Calu3 (cell line): ENCODE measurements around the gene AMFR. TPM values are rescaled to one million over a fixed set of nuclear protein-coding genes. Genes with fewer than 3 reads are reported as not detected.

ENCODE experiments used
- BruUV-seq: library from RNA; stranded (reverse); fragments of 400-500 nt; replicated peaks from 2 replicates; lab custom pipeline; 2021; lab: Mats Ljungman, UMichigan
- CTCF ChIA-PET: fragments of 300-600 bp; sonication (Branson Sonifier 250); formaldehyde crosslinking; loops from one replicate; lab custom pipeline; 2022; ENCODE audit warnings: antibody characterized with exemption; lab: Charles Lee
- DNase-seq: peaks from one replicate; pipeline ENCODE4 v3.0.0; 2022
- H3K27ac Mint-ChIP-seq: one replicate; pipeline ENCODE4 v1.8.0; 2022; ENCODE audit warnings: mixed read lengths; ENCODE audit not compliant: unreplicated experiment
- H3K27me3 Mint-ChIP-seq: one replicate; pipeline ENCODE4 v1.8.0; 2022; ENCODE audit warnings: mixed read lengths; ENCODE audit not compliant: unreplicated experiment
- H3K36me3 Mint-ChIP-seq: one replicate; pipeline ENCODE4 v1.8.0; 2022; ENCODE audit warnings: mild to moderate bottlenecking, moderate library complexity, mixed read lengths; ENCODE audit not compliant: insufficient read depth, unreplicated experiment
- H3K4me1 Mint-ChIP-seq: one replicate; pipeline ENCODE4 v1.8.0; 2022; ENCODE audit warnings: mild to moderate bottlenecking, low read depth, mixed read lengths; ENCODE audit not compliant: unreplicated experiment
- H3K4me3 Mint-ChIP-seq: one replicate; pipeline ENCODE4 v1.8.0; 2022; ENCODE audit warnings: mild to moderate bottlenecking, low read depth, moderate library complexity, mixed read lengths; ENCODE audit not compliant: unreplicated experiment
- H3K9me3 Mint-ChIP-seq: one replicate; pipeline ENCODE4 v1.8.0; 2022; ENCODE audit warnings: low read depth, mixed read lengths; ENCODE audit not compliant: unreplicated experiment
- intact Hi-C: fragments of 100-400 bp; cut with micrococcal nuclease; formaldehyde crosslinking; loops from one replicate; pipeline ENCODE4 v1.10.0; 2022; ENCODE audit not compliant: unreplicated experiment
- total RNA-seq: library from RNA; stranded (reverse); gene quantifications from 2 replicates; pipeline ENCODE4 v1.2.3, GENCODE V29; 2022
- TF ChIP-seq, protein P1 (sequence below): fragments of 200-600 bp; IDR thresholded peaks from one replicate; pipeline ENCODE4 v1.8.0; 2022; ENCODE audit warnings: antibody characterized with exemption; ENCODE audit not compliant: unreplicated experiment

AMFR gene
- total RNA-seq, 1 experiment from 2014 or later, result 116 TPM

DNA sequence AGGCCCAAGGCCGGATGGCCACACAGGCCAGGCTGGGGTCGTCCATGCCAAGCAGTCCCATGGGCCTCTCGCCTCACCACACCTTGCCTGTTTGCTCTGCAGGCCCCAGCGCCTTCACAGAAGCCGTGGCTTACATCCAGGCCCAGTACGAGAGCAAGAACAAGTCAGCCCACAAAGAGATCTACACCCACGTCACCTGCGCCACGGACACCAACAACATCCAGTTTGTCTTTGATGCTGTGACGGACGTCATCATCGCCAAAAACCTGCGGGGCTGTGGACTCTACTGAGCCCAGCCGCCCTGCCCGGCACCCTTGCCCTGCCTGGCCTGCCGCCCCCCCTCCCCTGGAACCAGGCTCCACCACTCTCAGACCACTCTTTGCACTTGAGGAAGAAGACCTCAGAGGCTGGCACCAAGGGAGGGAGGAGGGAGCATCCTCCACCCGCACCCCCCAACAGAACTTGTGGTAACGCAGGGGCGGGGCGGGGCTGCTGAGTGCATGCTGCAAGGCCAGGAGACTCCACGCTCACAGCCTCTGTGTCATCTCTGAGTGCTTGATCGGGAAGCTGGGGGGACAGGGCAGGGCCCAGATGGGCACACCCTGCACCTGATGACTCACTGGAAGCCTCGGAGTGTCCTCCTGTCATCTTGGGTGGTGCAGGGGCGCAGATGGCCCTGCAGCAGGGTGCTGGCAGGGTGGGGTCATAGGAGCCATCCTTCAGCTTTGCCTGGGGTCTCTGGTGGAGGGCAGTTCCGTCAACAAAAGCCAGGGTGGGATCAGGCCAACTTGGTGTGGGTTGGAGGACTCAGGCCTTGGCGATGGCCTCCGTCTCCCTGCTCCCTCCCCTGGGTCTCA is 81.5 kb downstream of the AMFR start:
- no TSS peak for BruUV-seq
- TF ChIP-seq, protein P1, sequence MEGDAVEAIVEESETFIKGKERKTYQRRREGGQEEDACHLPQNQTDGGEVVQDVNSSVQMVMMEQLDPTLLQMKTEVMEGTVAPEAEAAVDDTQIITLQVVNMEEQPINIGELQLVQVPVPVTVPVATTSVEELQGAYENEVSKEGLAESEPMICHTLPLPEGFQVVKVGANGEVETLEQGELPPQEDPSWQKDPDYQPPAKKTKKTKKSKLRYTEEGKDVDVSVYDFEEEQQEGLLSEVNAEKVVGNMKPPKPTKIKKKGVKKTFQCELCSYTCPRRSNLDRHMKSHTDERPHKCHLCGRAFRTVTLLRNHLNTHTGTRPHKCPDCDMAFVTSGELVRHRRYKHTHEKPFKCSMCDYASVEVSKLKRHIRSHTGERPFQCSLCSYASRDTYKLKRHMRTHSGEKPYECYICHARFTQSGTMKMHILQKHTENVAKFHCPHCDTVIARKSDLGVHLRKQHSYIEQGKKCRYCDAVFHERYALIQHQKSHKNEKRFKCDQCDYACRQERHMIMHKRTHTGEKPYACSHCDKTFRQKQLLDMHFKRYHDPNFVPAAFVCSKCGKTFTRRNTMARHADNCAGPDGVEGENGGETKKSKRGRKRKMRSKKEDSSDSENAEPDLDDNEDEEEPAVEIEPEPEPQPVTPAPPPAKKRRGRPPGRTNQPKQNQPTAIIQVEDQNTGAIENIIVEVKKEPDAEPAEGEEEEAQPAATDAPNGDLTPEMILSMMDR, result no peak
- Mint-ChIP-seq H3K4me3 (no peak overlapping the region), H3K27ac (no peak overlapping the region), H3K27me3 (peaks cover 32% of the 10 kb centered on the region), H3K36me3 (no peaks in the 10 kb centered on the region), H3K4me1 (no peaks in the 10 kb centered on the region), H3K9me3 (no peaks in the 10 kb centered on the region)
- CTCF ChIA-PET, result interaction anchor here (1.4 kb wide), 1 partner anchor 12 kb away, joined by 5 read pairs; no protein-coding TSS in a partner anchor
- intact Hi-C loops, result no loop called here
- no peak for DNase-seq

DNA sequence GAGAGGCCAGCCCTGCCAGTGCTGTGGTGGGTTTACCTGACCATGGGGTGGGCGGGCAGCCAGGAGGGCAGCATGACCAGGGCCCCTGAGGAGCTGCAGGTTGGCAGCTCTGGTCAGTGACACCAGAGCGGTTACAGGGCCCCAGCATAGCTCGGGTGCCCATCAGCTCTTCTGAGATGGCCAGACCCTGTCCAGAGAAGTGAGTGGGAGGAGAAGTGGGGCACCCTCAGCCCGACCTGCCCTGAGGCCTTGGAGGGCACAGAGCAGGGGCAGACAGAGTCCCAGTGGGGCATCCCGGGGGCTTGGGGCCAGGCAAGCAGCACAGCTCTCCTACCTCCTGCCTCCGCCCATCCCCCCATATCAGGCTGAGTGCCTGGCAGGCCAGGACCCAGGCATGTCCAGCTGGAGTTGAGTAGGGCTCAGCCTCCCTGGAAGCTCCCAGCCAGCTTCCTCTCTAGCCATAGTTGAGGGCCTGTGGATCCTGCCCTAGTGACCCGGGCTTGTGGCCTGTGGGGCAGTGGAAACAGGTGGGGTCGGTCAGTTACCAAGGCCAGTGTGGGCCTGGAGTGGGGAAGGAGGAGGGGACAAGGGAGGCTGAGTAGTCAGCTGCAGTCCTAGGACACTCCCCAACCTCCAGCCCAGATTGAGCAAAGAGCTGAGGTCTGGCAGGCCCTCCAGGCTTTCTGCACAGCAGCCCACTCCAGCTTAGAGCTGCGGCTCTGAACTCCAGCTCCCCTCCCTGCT is 83.5 kb downstream of the AMFR start:
- Mint-ChIP-seq H3K27ac (no peak overlapping the region), H3K36me3 (no peaks in the 10 kb centered on the region), H3K4me3 (no peak overlapping the region), H3K4me1 (no peaks in the 10 kb centered on the region), H3K9me3 (no peaks in the 10 kb centered on the region), H3K27me3 (peaks cover 21% of the 10 kb centered on the region)
- TF ChIP-seq, protein P1, result no peak
- intact Hi-C loops, result no loop called here
- no TSS peak for BruUV-seq
- CTCF ChIA-PET, result interaction anchor here (0.5 to 1.6 kb wide), 5 partner anchors 12 to 78 kb away, joined by 3 to 9 read pairs (median 3); no protein-coding TSS in a partner anchor
- no peak for DNase-seq

DNA sequence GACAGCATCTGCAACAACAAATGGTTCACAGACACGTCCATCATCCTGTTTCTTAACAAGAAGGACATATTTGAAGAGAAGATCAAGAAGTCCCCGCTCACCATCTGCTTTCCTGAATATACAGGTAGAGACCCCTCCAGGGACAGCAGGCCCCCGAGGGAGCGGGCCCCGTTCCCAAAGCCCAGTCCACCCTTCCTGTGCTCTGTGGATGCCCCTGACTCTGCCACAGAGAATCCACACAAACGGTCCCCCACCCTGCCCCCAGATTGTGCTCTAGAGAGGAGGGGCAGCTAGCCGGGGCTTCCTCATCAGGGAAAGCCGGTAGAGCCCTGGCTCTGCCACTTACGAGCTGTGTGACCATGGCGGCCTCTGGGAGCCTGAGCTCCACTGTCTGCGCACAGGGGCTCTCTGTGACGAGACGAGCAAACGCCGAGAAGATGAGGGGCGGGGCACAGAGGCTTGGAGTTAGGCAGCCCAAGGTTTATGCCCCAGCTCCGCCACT is 84.4 kb downstream of the AMFR start:
- Mint-ChIP-seq H3K36me3 (no peaks in the 10 kb centered on the region), H3K27me3 (peaks cover 21% of the 10 kb centered on the region), H3K4me1 (no peaks in the 10 kb centered on the region), H3K4me3 (no peak overlapping the region), H3K27ac (no peak overlapping the region), H3K9me3 (no peaks in the 10 kb centered on the region)
- TF ChIP-seq, protein P1, result no peak
- intact Hi-C loops, result no loop called here
- BruUV-seq, result no TSS peak
- no peak for DNase-seq
- CTCF ChIA-PET, result interaction anchor here (0.7 to 1.6 kb wide), 3 partner anchors 11 to 35 kb away, joined by 3 to 9 read pairs (median 3); no protein-coding TSS in a partner anchor

DNA sequence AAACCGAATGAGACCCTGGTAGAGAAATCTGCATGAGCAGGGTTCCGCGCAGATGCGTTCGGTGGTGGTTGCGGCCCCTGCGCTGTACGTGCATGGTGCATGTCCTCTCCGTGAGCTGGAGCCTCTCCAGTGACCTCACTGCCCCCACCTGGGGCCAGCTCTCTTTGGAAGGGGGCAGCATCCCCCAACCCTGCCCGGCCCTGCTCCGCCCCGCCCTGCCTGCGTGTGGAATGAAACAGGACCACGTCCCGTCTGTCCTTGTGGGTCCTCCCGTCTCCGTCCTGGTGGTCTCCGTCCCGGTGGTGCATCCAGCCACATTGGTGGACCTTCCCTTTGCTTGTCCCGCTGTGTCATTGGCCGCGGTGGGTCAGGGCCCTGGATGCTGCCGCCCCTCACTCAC is 84.9 kb downstream of the AMFR start:
- BruUV-seq, result no TSS peak
- Mint-ChIP-seq H3K27ac (no peak overlapping the region), H3K36me3 (no peaks in the 10 kb centered on the region), H3K9me3 (no peaks in the 10 kb centered on the region), H3K4me1 (no peaks in the 10 kb centered on the region), H3K4me3 (no peak overlapping the region), H3K27me3 (peaks cover 21% of the 10 kb centered on the region)
- intact Hi-C loops, result no loop called here
- CTCF ChIA-PET, result no interaction called here
- DNase-seq, result no peak
- TF ChIP-seq, protein P1, result no peak
